Prostate gland (tissue), 2 donors: Measurements from ENCODE around the gene FXR2.

Experiments used
- POLR2AphosphoS5 ChIP-seq: sonication (generic); formaldehyde crosslinking; IDR thresholded peaks from one replicate; pipeline ENCODE4 v1.6.1; 2017; ENCODE audit warnings: antibody characterized with exemption
- TF ChIP-seq, protein P1 (sequence below), 4 experiments: fragments of 200-600 bp in 2 of 4; fragments of 450-650 bp in 2 of 4; sonication (generic) in 2 of 4; IDR thresholded peaks; 1 replicate in 3 of 4; 2 replicates in 1 of 4; pipeline ENCODE4 v1.5.1; 2016 to 2019; ENCODE audit warnings: antibody characterized with exemption in 4 of 4, mild to moderate bottlenecking in 2 of 4, moderate library complexity in 2 of 4

DNA sequence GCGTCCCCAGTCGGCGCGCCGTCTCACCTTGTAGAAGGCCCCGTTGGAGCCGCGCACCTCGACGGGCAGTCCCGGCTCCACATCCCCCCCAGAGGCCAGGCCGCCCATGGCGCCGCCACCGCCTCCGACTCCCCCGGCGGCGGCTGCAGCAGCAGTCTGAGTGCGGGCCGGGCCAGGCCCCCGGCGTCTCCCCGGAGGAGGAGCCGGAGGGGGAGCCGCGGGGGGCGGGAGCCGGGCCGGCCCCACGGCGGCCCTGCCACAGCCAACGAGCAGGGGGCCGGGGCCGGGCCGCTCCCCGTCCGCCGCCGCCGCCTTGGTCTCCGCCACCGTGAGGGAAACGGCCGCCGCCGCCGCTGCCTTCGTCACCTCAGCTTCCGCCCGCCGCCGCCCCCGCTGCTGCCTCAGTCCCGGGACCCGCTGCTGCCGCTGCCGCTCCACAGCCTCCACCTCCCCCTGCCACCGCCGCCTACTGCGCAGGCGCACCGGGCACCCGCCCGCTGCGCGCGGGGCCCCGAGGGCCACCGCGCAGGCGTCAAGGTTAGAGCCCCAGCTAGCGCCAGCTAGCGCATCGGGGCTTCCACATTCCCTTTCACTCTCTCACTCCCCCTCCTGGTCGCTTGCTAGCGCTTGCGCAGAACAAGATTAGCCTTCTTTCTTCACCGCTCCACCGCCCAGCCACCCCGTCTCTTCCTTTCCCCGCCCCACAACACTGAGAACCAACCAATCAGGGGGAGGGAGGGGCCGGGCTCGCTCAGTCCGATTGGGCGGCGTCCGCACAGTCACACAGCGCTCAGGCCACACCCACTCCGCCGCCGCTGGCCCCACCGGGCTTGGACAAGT lies at the start of gene FXR2:
- TF ChIP-seq, protein P1, sequence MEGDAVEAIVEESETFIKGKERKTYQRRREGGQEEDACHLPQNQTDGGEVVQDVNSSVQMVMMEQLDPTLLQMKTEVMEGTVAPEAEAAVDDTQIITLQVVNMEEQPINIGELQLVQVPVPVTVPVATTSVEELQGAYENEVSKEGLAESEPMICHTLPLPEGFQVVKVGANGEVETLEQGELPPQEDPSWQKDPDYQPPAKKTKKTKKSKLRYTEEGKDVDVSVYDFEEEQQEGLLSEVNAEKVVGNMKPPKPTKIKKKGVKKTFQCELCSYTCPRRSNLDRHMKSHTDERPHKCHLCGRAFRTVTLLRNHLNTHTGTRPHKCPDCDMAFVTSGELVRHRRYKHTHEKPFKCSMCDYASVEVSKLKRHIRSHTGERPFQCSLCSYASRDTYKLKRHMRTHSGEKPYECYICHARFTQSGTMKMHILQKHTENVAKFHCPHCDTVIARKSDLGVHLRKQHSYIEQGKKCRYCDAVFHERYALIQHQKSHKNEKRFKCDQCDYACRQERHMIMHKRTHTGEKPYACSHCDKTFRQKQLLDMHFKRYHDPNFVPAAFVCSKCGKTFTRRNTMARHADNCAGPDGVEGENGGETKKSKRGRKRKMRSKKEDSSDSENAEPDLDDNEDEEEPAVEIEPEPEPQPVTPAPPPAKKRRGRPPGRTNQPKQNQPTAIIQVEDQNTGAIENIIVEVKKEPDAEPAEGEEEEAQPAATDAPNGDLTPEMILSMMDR (IDR thresholded peaks at IDR 0.05) = peak in 3 of 4 experiments; percentile 63 to 95 (median 86)
- peak; percentile 95 for TF ChIP-seq POLR2AphosphoS5
